ENCODE data around the gene ZNF627. TPM values are rescaled to one million over a fixed set of nuclear protein-coding genes. Genes with fewer than 3 reads are reported as not detected.
A peak's percentile ranks its signal among the peaks of the same experiment; 100 is the strongest.

ZNF627 gene
- total RNA-seq, 1 experiment from 2014 or later: 9.0 TPM

DNA sequence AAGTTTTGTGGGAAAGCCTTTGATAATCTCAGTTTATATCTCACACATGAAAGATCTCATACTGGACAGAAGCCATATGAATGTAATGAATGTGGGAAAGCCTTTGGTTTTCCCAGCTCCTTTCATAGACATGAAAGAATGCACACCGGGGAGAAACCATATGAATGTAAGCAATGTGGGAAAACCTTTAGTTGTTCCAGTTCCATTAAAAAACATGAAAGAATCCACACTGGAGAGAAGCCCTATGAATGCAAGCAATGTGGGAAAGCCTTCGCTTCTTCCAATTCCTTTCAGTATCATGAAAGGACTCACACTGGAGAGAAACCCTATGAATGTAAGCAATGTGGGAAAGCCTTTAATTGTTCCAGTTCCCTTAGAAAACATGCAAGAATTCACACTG lies 54.8 kb downstream of the ZNF627 start:
- intact Hi-C loops (cut with micrococcal nuclease; ENCODE audit: unreplicated experiment): no loop called here
- Mint-ChIP-seq H3K4me3 (ENCODE audit: unreplicated experiment) (no peak overlapping the region), H3K36me3 (ENCODE audit: insufficient read depth, unreplicated experiment) (peaks cover 51% of the 10 kb centered on the region), H3K27ac (ENCODE audit: unreplicated experiment) (no peak overlapping the region), H3K27me3 (ENCODE audit: insufficient read depth, unreplicated experiment) (no peaks in the 10 kb centered on the region), H3K9me3 (ENCODE audit: unreplicated experiment) (no peaks in the 10 kb centered on the region), H3K4me1 (ENCODE audit: low read depth, unreplicated experiment) (no peaks in the 10 kb centered on the region)
- CTCF ChIA-PET: no interaction called here
- no peak overlapping the region for H3K4me3 ChIP-seq (ENCODE audit: low read depth, low read length)
- no peaks in the 10 kb centered on the region for H3K27me3 ChIP-seq (replicated peaks; ENCODE audit: control insufficient read depth, insufficient read depth, low read length)
- POLR2A ChIA-PET: no interaction called here
- BruUV-seq (replicated peaks): no TSS peak
- H3K4me1 ChIP-seq: no peaks in the 10 kb centered on the region
- no peak for DNase-seq
- H3K9me3 ChIP-seq: peaks cover 25% of the 10 kb centered on the region
- TF ChIP-seq, protein P1, sequence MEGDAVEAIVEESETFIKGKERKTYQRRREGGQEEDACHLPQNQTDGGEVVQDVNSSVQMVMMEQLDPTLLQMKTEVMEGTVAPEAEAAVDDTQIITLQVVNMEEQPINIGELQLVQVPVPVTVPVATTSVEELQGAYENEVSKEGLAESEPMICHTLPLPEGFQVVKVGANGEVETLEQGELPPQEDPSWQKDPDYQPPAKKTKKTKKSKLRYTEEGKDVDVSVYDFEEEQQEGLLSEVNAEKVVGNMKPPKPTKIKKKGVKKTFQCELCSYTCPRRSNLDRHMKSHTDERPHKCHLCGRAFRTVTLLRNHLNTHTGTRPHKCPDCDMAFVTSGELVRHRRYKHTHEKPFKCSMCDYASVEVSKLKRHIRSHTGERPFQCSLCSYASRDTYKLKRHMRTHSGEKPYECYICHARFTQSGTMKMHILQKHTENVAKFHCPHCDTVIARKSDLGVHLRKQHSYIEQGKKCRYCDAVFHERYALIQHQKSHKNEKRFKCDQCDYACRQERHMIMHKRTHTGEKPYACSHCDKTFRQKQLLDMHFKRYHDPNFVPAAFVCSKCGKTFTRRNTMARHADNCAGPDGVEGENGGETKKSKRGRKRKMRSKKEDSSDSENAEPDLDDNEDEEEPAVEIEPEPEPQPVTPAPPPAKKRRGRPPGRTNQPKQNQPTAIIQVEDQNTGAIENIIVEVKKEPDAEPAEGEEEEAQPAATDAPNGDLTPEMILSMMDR (IDR thresholded peaks at IDR 0.05; ENCODE audit: insufficient read depth in 1 of 2, low read depth in 1 of 2, low read length in 1 of 2, severe bottlenecking in 1 of 2, unreplicated experiment in 1 of 2): no peak
- peaks cover 2% of the 10 kb centered on the region for H3K36me3 ChIP-seq (ENCODE audit: control insufficient read depth, insufficient read depth, low read length)

DNA sequence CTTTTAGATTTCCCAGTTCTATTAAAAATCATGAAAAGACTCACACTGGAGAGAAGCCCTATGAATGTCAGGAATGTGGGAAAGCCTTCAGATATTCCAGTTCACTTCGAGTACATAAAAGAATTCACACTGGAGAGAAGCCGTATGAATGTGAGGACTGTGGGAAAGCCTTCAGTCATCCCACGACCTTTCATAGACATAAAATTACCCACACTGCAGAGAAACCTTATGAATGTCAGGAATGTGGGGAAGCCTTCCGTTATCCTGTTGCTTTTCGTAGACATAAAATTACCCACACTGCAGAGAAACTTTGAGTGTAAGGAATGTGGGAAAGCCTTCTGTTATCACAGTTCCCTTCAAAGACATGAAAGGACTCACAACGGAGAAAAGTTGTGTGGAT lies 55.2 kb downstream of the ZNF627 start:
- intact Hi-C loops (cut with micrococcal nuclease; ENCODE audit: unreplicated experiment): no loop called here
- Mint-ChIP-seq H3K27me3 (ENCODE audit: insufficient read depth, unreplicated experiment) (no peaks in the 10 kb centered on the region), H3K36me3 (ENCODE audit: insufficient read depth, unreplicated experiment) (peaks cover 51% of the 10 kb centered on the region), H3K4me1 (ENCODE audit: low read depth, unreplicated experiment) (no peaks in the 10 kb centered on the region), H3K27ac (ENCODE audit: unreplicated experiment) (no peak overlapping the region), H3K4me3 (ENCODE audit: unreplicated experiment) (no peak overlapping the region), H3K9me3 (ENCODE audit: unreplicated experiment) (no peaks in the 10 kb centered on the region)
- ChIA-PET CTCF (interaction anchor here (0.8 kb wide), 1 partner anchor 170 kb away, joined by 4 read pairs; no protein-coding TSS in a partner anchor), POLR2A (no interaction called here)
- no peak for DNase-seq
- TSS peak; percentile 15 for BruUV-seq (replicated peaks)
- Histone ChIP-seq H3K4me1 (no peaks in the 10 kb centered on the region), H3K4me3 (ENCODE audit: low read depth, low read length) (no peak overlapping the region), H3K36me3 (ENCODE audit: control insufficient read depth, insufficient read depth, low read length) (peaks cover 2% of the 10 kb centered on the region), H3K9me3 (peaks cover 25% of the 10 kb centered on the region), H3K27me3 (replicated peaks; ENCODE audit: control insufficient read depth, insufficient read depth, low read length) (no peaks in the 10 kb centered on the region)
- TF ChIP-seq, protein P1 (IDR thresholded peaks at IDR 0.05; ENCODE audit: insufficient read depth in 1 of 2, low read depth in 1 of 2, low read length in 1 of 2, severe bottlenecking in 1 of 2, unreplicated experiment in 1 of 2): no peak

DNA sequence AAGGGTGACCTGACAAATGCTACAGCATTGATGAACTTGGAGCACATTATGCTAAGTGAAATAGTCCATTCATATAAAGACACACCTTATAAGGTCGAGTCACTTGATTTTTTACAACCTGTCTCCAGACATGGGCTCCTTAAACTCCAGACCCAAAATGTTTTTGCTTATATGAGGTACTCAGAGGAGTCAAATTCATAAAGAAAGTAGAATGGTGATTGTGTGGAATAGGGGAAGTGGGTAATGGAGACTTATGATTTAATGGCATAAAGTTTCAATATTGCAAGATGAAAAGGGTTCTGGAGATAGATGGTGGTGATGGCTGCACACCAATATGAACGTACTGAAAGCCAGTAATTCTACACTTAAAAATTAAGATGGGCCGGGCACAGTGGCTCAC lies 59.3 kb downstream of the ZNF627 start:
- TF ChIP-seq, protein P1 (IDR thresholded peaks at IDR 0.05; ENCODE audit: insufficient read depth in 1 of 2, low read depth in 1 of 2, low read length in 1 of 2, severe bottlenecking in 1 of 2, unreplicated experiment in 1 of 2): no peak
- H3K9me3 ChIP-seq: peaks cover 14% of the 10 kb centered on the region
- Mint-ChIP-seq H3K4me1 (ENCODE audit: low read depth, unreplicated experiment) (no peaks in the 10 kb centered on the region), H3K27me3 (ENCODE audit: insufficient read depth, unreplicated experiment) (no peaks in the 10 kb centered on the region), H3K9me3 (ENCODE audit: unreplicated experiment) (no peaks in the 10 kb centered on the region), H3K27ac (ENCODE audit: unreplicated experiment) (no peak overlapping the region), H3K4me3 (ENCODE audit: unreplicated experiment) (no peak overlapping the region), H3K36me3 (ENCODE audit: insufficient read depth, unreplicated experiment) (peaks cover 32% of the 10 kb centered on the region)
- ChIA-PET CTCF (no interaction called here), POLR2A (no interaction called here)
- BruUV-seq (replicated peaks): no TSS peak
- intact Hi-C loops (cut with micrococcal nuclease; ENCODE audit: unreplicated experiment): no loop called here
- no peaks in the 10 kb centered on the region; the same call in 1 of the 2 replicates for H3K36me3 ChIP-seq (ENCODE audit: control insufficient read depth, insufficient read depth, low read length)
- no peak overlapping the region for H3K4me3 ChIP-seq (ENCODE audit: low read depth, low read length)
- no peaks in the 10 kb centered on the region for H3K4me1 ChIP-seq
- no peaks in the 10 kb centered on the region for H3K27me3 ChIP-seq (replicated peaks; ENCODE audit: control insufficient read depth, insufficient read depth, low read length)
- no peak for DNase-seq
